ENCODE measurements around the gene RAB3A. TPM values are rescaled to one million over a fixed set of nuclear protein-coding genes. Genes with fewer than 3 reads are reported as not detected.
A peak's percentile ranks its signal among the peaks of the same experiment; 100 is the strongest.

RAB3A gene
- 1 to 10 TPM in 3 of 4 donors, under 1 TPM in 1; 0.91 to 2.7 (median 2.1) TPM for total RNA-seq

GRCh38 chr19:18203863-18204393 lies at the start of gene RAB3A:
RAB3A (minus strand) TSS chr19:18204042; CDS start chr19:18202740, 1,302 bp downstream.
- H3K4me3 ChIP-seq (ENCODE audit: low read depth, poor library complexity, severe bottlenecking): peak within 1 kb of the TSS; percentile 44
- 0 to 1% methylated on average over 21 to 31 of the region's 50 CpGs for WGBS, 2 donors
- intact Hi-C loops (cut with DNase I; ENCODE audit: low total_unique reads): no loop called here
- TF ChIP-seq POLR2A (IDR thresholded peaks at IDR 0.05) (no peak), CTCF (IDR thresholded peaks at IDR 0.05) (no peak)
- peak; percentile 100 for DNase-seq (ENCODE audit: low spot score in 2 of 2)

DNA sequence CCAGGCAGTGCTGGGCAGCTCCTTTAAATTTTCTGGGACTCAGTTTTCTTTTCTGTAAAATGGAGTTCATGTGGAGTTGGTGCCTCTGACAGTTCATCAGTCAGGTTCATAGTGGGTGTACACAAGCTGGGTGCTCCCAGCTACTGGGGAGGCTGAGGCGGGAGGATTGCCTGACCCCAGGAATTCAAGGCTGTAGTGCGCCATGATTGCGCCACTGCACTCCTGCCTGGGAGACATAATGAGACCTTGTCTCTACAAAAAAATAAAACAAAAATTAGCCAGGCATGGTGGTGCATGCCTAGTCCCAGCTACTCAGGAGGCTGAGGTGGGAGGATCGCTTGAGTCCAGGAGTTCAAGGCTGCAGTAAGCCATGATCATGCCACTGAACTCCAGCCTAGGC lies 49.3 kb upstream of the RAB3A start:
- TF ChIP-seq CTCF (IDR thresholded peaks at IDR 0.05): no peak
- TF ChIP-seq POLR2A (IDR thresholded peaks at IDR 0.05): no peak
- no peak overlapping the region for H3K4me3 ChIP-seq (ENCODE audit: low read depth, poor library complexity, severe bottlenecking)
- DNase-seq (ENCODE audit: low spot score in 2 of 2): no peak
- intact Hi-C loops (cut with DNase I; ENCODE audit: low total_unique reads): loop anchor here (5.0 kb wide), 1 partner anchor 41 kb away; no protein-coding TSS in a partner anchor
- WGBS, 2 donors: 81 to 93% methylated on average over 4 of the region's 4 CpGs

- no peak for TF ChIP-seq POLR2A (IDR thresholded peaks at IDR 0.05)
- TF ChIP-seq CTCF (IDR thresholded peaks at IDR 0.05): no peak
- 52 to 71% methylated on average over 7 of the region's 7 CpGs for WGBS, 2 donors
- H3K4me3 ChIP-seq (ENCODE audit: low read depth, poor library complexity, severe bottlenecking): no peak overlapping the region
- DNase-seq (ENCODE audit: low spot score in 2 of 2): no peak
- intact Hi-C loops (cut with DNase I; ENCODE audit: low total_unique reads): loop anchor here (5.0 kb wide), 1 partner anchor 40 kb away; no protein-coding TSS in a partner anchor
Measured at GRCh38 chr19:18252370-18252717, 48.5 kb upstream of the RAB3A start.

- peak; percentile 66 to 95 for DNase-seq (ENCODE audit: low spot score in 2 of 2)
- intact Hi-C loops (cut with DNase I; ENCODE audit: low total_unique reads): loop anchor here (5.0 kb wide), 1 partner anchor 39 kb away; no protein-coding TSS in a partner anchor
- 20 to 22% methylated on average over 23 of the region's 23 CpGs for WGBS, 2 donors
- TF ChIP-seq CTCF (IDR thresholded peaks at IDR 0.05): peak in 1 of 3 donors; percentile 83
- no peak for TF ChIP-seq POLR2A (IDR thresholded peaks at IDR 0.05)
- no peak overlapping the region for H3K4me3 ChIP-seq (ENCODE audit: low read depth, poor library complexity, severe bottlenecking)
Measured at GRCh38 chr19:18251587-18252369, 47.9 kb upstream of the RAB3A start.

DNA sequence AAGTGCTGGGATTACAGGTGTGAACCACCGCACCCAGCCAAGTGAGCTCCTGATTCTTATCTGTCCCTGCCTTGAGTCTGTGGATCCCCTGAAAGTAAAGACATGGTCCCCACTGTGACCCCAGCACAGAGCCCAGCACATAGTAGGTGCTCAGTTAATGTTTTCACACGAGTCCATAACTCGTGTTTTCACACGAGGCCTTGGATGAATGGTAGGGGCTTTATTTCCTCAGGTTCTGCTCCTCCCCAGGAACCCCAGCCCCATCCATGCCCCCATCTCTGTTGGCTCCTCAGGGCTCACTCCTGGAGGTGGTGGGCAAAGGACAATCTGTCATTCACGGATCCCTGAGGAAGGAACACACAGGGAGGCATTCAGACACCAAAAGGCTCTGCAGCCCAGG lies 46.0 kb upstream of the RAB3A start:
- WGBS, 2 donors: 91 to 97% methylated on average over 5 of the region's 5 CpGs
- TF ChIP-seq POLR2A (IDR thresholded peaks at IDR 0.05) (no peak), CTCF (IDR thresholded peaks at IDR 0.05) (no peak)
- no peak for DNase-seq (ENCODE audit: low spot score in 2 of 2)
- intact Hi-C loops (cut with DNase I; ENCODE audit: low total_unique reads): loop anchor here (2.0 to 5.0 kb wide), 2 partner anchors 38 to 81 kb away; no protein-coding TSS in a partner anchor
- no peak overlapping the region for H3K4me3 ChIP-seq (ENCODE audit: low read depth, poor library complexity, severe bottlenecking)
